Smooth muscle cell (in vitro differentiated cells): Measurements from ENCODE around the gene PKD1. TPM values are rescaled to one million over a fixed set of nuclear protein-coding genes. Genes with fewer than 3 reads are reported as not detected.

ENCODE experiments used
- DNase-seq: peaks from one replicate; lab custom pipeline; 2025; ENCODE audit not compliant: unreplicated experiment; lab: John Stamatoyannopoulos, UW
- H2AFZ ChIP-seq: fragments of 200-600 bp; sonication (generic); 2 replicates; pipeline ENCODE4 v1.6.0; 2016; ENCODE audit warnings: antibody characterized with exemption, low read depth, mild to moderate bottlenecking
- H3F3A ChIP-seq: fragments of 200-600 bp; sonication (generic); 2 replicates; pipeline ENCODE4 v1.6.0; 2017; ENCODE audit warnings: antibody characterized with exemption, low read depth
- H3K27ac ChIP-seq: fragments of 200-600 bp; sonication (generic); 2 replicates; pipeline ENCODE4 v1.5.1; 2016; ENCODE audit warnings: low read depth, mild to moderate bottlenecking
- H3K27me3 ChIP-seq: fragments of 200-600 bp; sonication (generic); 2 replicates; pipeline ENCODE4 v1.6.1; 2016; ENCODE audit warnings: low read depth, mild to moderate bottlenecking
- H3K36me3 ChIP-seq: fragments of 200-600 bp; sonication (generic); 2 replicates; pipeline ENCODE4 v1.5.1; 2016; ENCODE audit warnings: low read depth
- H3K4me1 ChIP-seq: fragments of 200-600 bp; sonication (generic); 2 replicates; pipeline ENCODE4 v1.5.1; 2016; ENCODE audit warnings: low read depth
- H3K4me2 ChIP-seq: fragments of 200-600 bp; sonication (generic); 2 replicates; pipeline ENCODE4 v1.6.0; 2016; ENCODE audit warnings: mild to moderate bottlenecking
- H3K4me3 ChIP-seq: fragments of 200-600 bp; sonication (generic); 2 replicates; pipeline ENCODE4 v1.5.1; 2016; ENCODE audit warnings: mild to moderate bottlenecking
- H3K79me2 ChIP-seq: fragments of 200-600 bp; sonication (generic); 2 replicates; pipeline ENCODE4 v1.6.0; 2016; ENCODE audit warnings: low read depth, mild to moderate bottlenecking
- H3K9ac ChIP-seq: fragments of 200-600 bp; sonication (generic); 2 replicates; pipeline ENCODE4 v1.6.0; 2016; ENCODE audit warnings: low read depth
- H3K9me3 ChIP-seq: fragments of 200-600 bp; sonication (generic); replicated peaks from 2 replicates; pipeline ENCODE4 v1.5.1; 2016; ENCODE audit warnings: low read depth
- H4K20me1 ChIP-seq: fragments of 200-600 bp; sonication (generic); 2 replicates; pipeline ENCODE4 v1.6.0; 2016; ENCODE audit warnings: low read depth
- WGBS: methylation state at CpG from one replicate; pipeline ENCODE4 v1.1.7; 2016; ENCODE audit warnings: low lambda C conversion rate; 5-methylcytosine and 5-hydroxymethylcytosine counted together
- microRNA counts: library from miRNA; unstranded; fragments of <30 nt; microRNA quantifications from one replicate; lab custom pipeline; 2016
- microRNA-seq: library from miRNA; unstranded; fragments of <30 nt; microRNA quantifications from one replicate; pipeline ENCODE4, GENCODE V29; 2016; ENCODE audit warnings: borderline number of aligned reads
- polyA plus RNA-seq: library from polyadenylated mRNA; unstranded; fragments of >200 nt; fragmentation: Nextera tagmentation; extraction: Ambion mirVana; gene quantifications from 2 replicates; pipeline ENCODE4 v1.2.1, GENCODE V29; 2016
- small RNA-seq: library from RNA; depleted of rRNA; stranded (forward); fragments of <200 nt; gene quantifications from one replicate; pipeline ENCODE3, GENCODE V24; 2014
- total RNA-seq: library from RNA; depleted of rRNA; stranded (reverse); fragments of >200 nt; gene quantifications from 2 replicates; pipeline ENCODE4 v1.2.3, GENCODE V29; 2014
- TF ChIP-seq, protein P1 (sequence below): fragments of 200-600 bp; sonication (generic); IDR thresholded peaks from 2 replicates; pipeline ENCODE4 v1.5.1; 2017; ENCODE audit warnings: borderline replicate concordance, mild to moderate bottlenecking, antibody characterized with exemption; ENCODE audit not compliant: insufficient read depth, poor library complexity, severe bottlenecking

The PKD1 gene
- total and polyA plus RNA-seq, 2 experiments from 2014 or later: 47.9 to 70.1 TPM

GRCh38 chr16:2039274-2040031, 96.2 kb downstream of the PKD1 start:
- WGBS: 37% methylated on average over 27 of the region's 29 CpGs
- H3K4me2 ChIP-seq: peak overlapping the region; percentile 73

More at GRCh38 chr16:2039274-2040031, 96.2 kb downstream of the PKD1 start:
- Histone ChIP-seq H3K9me3 (no peaks in the 10 kb centered on the region), H3K4me1 (peaks cover 16% of the 10 kb centered on the region), H4K20me1 (no peaks in the 10 kb centered on the region), H3K4me3 (no peak overlapping the region), H3K36me3 (no peaks in the 10 kb centered on the region), H3K27me3 (no peaks in the 10 kb centered on the region), H2AFZ (no peak overlapping the region), H3K27ac (peak overlapping the region; percentile 90), H3F3A (no peaks in the 10 kb centered on the region), H3K79me2 (no peaks in the 10 kb centered on the region), H3K9ac (peak overlapping the region; percentile 70)
- TF ChIP-seq, protein P1, sequence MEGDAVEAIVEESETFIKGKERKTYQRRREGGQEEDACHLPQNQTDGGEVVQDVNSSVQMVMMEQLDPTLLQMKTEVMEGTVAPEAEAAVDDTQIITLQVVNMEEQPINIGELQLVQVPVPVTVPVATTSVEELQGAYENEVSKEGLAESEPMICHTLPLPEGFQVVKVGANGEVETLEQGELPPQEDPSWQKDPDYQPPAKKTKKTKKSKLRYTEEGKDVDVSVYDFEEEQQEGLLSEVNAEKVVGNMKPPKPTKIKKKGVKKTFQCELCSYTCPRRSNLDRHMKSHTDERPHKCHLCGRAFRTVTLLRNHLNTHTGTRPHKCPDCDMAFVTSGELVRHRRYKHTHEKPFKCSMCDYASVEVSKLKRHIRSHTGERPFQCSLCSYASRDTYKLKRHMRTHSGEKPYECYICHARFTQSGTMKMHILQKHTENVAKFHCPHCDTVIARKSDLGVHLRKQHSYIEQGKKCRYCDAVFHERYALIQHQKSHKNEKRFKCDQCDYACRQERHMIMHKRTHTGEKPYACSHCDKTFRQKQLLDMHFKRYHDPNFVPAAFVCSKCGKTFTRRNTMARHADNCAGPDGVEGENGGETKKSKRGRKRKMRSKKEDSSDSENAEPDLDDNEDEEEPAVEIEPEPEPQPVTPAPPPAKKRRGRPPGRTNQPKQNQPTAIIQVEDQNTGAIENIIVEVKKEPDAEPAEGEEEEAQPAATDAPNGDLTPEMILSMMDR: no peak
- DNase-seq: peak; percentile 68

MicroRNA genes within 50 kb of the gene (microRNA counts, 767-probe panel; counts per million panel counts)
- microRNA hsa-miR-1225-3p (lab: Ali Mortazavi, UCI) (183 counts per million), microRNA hsa-miR-1225-5p (lab: Ali Mortazavi, UCI) (183 counts per million), microRNA hsa-miR-3180 (lab: Ali Mortazavi, UCI) (183 counts per million), microRNA hsa-miR-4516 (lab: Ali Mortazavi, UCI) (183 counts per million)

Small RNA genes within 50 kb of the gene (microRNA-seq; reads per million reads assigned to microRNA genes)
- not detected for gene MIR1225
- not detected for gene MIR3180-5
- not detected for gene MIR4516
- not detected for gene MIR6511B1

Small RNA genes within 50 kb of the gene (small RNA-seq; reads per million reads assigned to genes)
- 0.11 reads per million for gene MIR1225
- 0.11 reads per million for gene MIR3180-5
- not detected for gene MIR4516
- not detected for gene RF00019
- not detected for gene SNORD60

Other genes with a start within 250 kb of the PKD1 start
- not detected in 2 replicates for gene HS3ST6, start 217.5 kb downstream of the PKD1 start, total RNA-seq
- gene HS3ST6, start 217.5 kb downstream of the PKD1 start, polyA plus RNA-seq: not detected in 2 replicates
- 9.4 and 9.9 TPM in 2 replicates for gene MSRB1, start 192.7 kb downstream of the PKD1 start, total RNA-seq
- gene MSRB1, start 192.7 kb downstream of the PKD1 start, polyA plus RNA-seq: 21.8 TPM in 2 replicates
- not detected in 2 replicates for gene RPL3L, start 181.2 kb downstream of the PKD1 start, total RNA-seq
- gene RPL3L, start 181.2 kb downstream of the PKD1 start, polyA plus RNA-seq: 0.21 TPM in 1 of 2 replicates, not detected in the other
- 125 and 176 TPM in 2 replicates for gene NDUFB10, start 176.4 kb downstream of the PKD1 start, total RNA-seq
- 278 and 295 TPM in 2 replicates for gene NDUFB10, start 176.4 kb downstream of the PKD1 start, polyA plus RNA-seq
- gene RPS2, start 171.1 kb downstream of the PKD1 start, total RNA-seq: 2,263 and 2,576 TPM in 2 replicates
- 2,041 and 2,061 TPM in 2 replicates for gene RPS2, start 171.1 kb downstream of the PKD1 start, polyA plus RNA-seq
- gene RNF151, start 169.0 kb downstream of the PKD1 start, total RNA-seq: not detected in 2 replicates
- gene RNF151, start 169.0 kb downstream of the PKD1 start, polyA plus RNA-seq: not detected in 2 replicates
- gene TBL3, start 163.8 kb downstream of the PKD1 start, total RNA-seq: 25.8 and 28.5 TPM in 2 replicates
- 62.0 and 81.7 TPM in 2 replicates for gene TBL3, start 163.8 kb downstream of the PKD1 start, polyA plus RNA-seq
- 0.13 TPM in 1 of 2 replicates, not detected in the other for gene NOXO1, start 154.4 kb downstream of the PKD1 start, total RNA-seq
- 0.35 and 1.7 TPM in 2 replicates for gene NOXO1, start 154.4 kb downstream of the PKD1 start, polyA plus RNA-seq
- 12.1 and 15.1 TPM in 2 replicates for gene GFER, start 151.7 kb downstream of the PKD1 start, total RNA-seq
- gene GFER, start 151.7 kb downstream of the PKD1 start, polyA plus RNA-seq: 33.5 and 41.2 TPM in 2 replicates
- 3.0 and 4.4 TPM in 2 replicates for gene SYNGR3, start 145.9 kb downstream of the PKD1 start, total RNA-seq
- 8.7 and 16.8 TPM in 2 replicates for gene SYNGR3, start 145.9 kb downstream of the PKD1 start, polyA plus RNA-seq
- gene ZNF598, start 126.1 kb downstream of the PKD1 start, total RNA-seq: 23.2 and 27.2 TPM in 2 replicates
- gene ZNF598, start 126.1 kb downstream of the PKD1 start, polyA plus RNA-seq: 27.9 and 32.7 TPM in 2 replicates
- 13.1 and 30.9 TPM in 2 replicates for gene NPW, start 116.1 kb downstream of the PKD1 start, total RNA-seq
- gene NPW, start 116.1 kb downstream of the PKD1 start, polyA plus RNA-seq: 185 and 193 TPM in 2 replicates
- gene NHERF2, start 109.0 kb downstream of the PKD1 start, total RNA-seq: 14.4 and 21.8 TPM in 2 replicates
- 40.2 and 56.8 TPM in 2 replicates for gene NHERF2, start 109.0 kb downstream of the PKD1 start, polyA plus RNA-seq
- 14.6 and 23.8 TPM in 2 replicates for gene NTHL1, start 88.1 kb downstream of the PKD1 start, total RNA-seq
- gene NTHL1, start 88.1 kb downstream of the PKD1 start, polyA plus RNA-seq: 36.5 and 39.3 TPM in 2 replicates
- 29.7 and 64.5 TPM in 2 replicates for gene TSC2, start 87.9 kb downstream of the PKD1 start, total RNA-seq
- 74.7 and 110 TPM in 2 replicates for gene TSC2, start 87.9 kb downstream of the PKD1 start, polyA plus RNA-seq
- gene RAB26, start 12.7 kb upstream of the PKD1 start, total RNA-seq: not detected in 2 replicates
- gene RAB26, start 12.7 kb upstream of the PKD1 start, polyA plus RNA-seq: 1.3 and 3.4 TPM in 2 replicates
- gene TRAF7, start 19.9 kb upstream of the PKD1 start, total RNA-seq: 52.6 and 59.9 TPM in 2 replicates
- gene TRAF7, start 19.9 kb upstream of the PKD1 start, polyA plus RNA-seq: 27.5 and 28.0 TPM in 2 replicates
- gene CASKIN1, start 60.7 kb upstream of the PKD1 start, total RNA-seq: 0.45 TPM in 2 replicates
- 0.09 and 0.77 TPM in 2 replicates for gene CASKIN1, start 60.7 kb upstream of the PKD1 start, polyA plus RNA-seq
- 37.2 and 38.1 TPM in 2 replicates for gene MLST8, start 69.6 kb upstream of the PKD1 start, total RNA-seq
- gene MLST8, start 69.6 kb upstream of the PKD1 start, polyA plus RNA-seq: 61.8 and 67.0 TPM in 2 replicates
- 2.0 and 2.4 TPM in 2 replicates for gene BRICD5, start 75.0 kb upstream of the PKD1 start, total RNA-seq
- gene BRICD5, start 75.0 kb upstream of the PKD1 start, polyA plus RNA-seq: 4.7 and 14.1 TPM in 2 replicates
- gene PGP, start 78.9 kb upstream of the PKD1 start, total RNA-seq: 17.2 and 21.6 TPM in 2 replicates
- 30.1 and 32.9 TPM in 2 replicates for gene PGP, start 78.9 kb upstream of the PKD1 start, polyA plus RNA-seq
- gene E4F1, start 87.7 kb upstream of the PKD1 start, total RNA-seq: 12.1 and 17.1 TPM in 2 replicates
- gene E4F1, start 87.7 kb upstream of the PKD1 start, polyA plus RNA-seq: 22.4 and 25.9 TPM in 2 replicates
- gene DNASE1L2, start 100.5 kb upstream of the PKD1 start, total RNA-seq: 0.13 TPM in 1 of 2 replicates, not detected in the other
- 0.25 and 1.6 TPM in 2 replicates for gene DNASE1L2, start 100.5 kb upstream of the PKD1 start, polyA plus RNA-seq
- gene ECI1, start 115.7 kb upstream of the PKD1 start, total RNA-seq: 23.6 and 45.7 TPM in 2 replicates
- 86.9 and 89.2 TPM in 2 replicates for gene ECI1, start 115.7 kb upstream of the PKD1 start, polyA plus RNA-seq
- gene RNPS1, start 132.2 kb upstream of the PKD1 start, total RNA-seq: 82.9 and 87.9 TPM in 2 replicates
- gene RNPS1, start 132.2 kb upstream of the PKD1 start, polyA plus RNA-seq: 192 and 206 TPM in 2 replicates
- gene ABCA3, start 204.8 kb upstream of the PKD1 start, total RNA-seq: 0.76 and 2.2 TPM in 2 replicates
- 1.4 and 1.7 TPM in 2 replicates for gene ABCA3, start 204.8 kb upstream of the PKD1 start, polyA plus RNA-seq